K562 (cell line): ENCODE measurements around the gene ABCA3. TPM values are rescaled to one million over a fixed set of nuclear protein-coding genes. Genes with fewer than 3 reads are reported as not detected.
A peak's percentile ranks its signal among the peaks of the same experiment; 100 is the strongest.

Source experiments
- BHLHE40 ChIP-seq: IDR thresholded peaks from 2 replicates; pipeline ENCODE4 v1.6.1; 2011; ENCODE audit warnings: low read length, improper control_type of control experiment
- CBFB ChIP-seq: sonication (generic); formaldehyde crosslinking; IDR thresholded peaks from 2 replicates; pipeline ENCODE4 v1.4.0; 2020; ENCODE audit warnings: mild to moderate bottlenecking, missing genetic modification reagents
- CBX5 ChIP-seq: IDR thresholded peaks from 2 replicates; pipeline ENCODE4 v1.6.1; 2014; ENCODE audit warnings: low read depth, borderline replicate concordance
- EZH2 ChIP-seq: IDR thresholded peaks from 2 replicates; pipeline ENCODE4 v1.6.1; 2012; ENCODE audit warnings: low read depth, mild to moderate bottlenecking, inconsistent platforms, low read length, borderline replicate concordance
- IFI16 ChIP-seq: fragments of 250-450 bp; sonication (Bioruptor Pico); IDR thresholded peaks from 2 replicates; pipeline ENCODE4 v2.1.2; 2022; ENCODE audit warnings: mild to moderate bottlenecking, inconsistent platforms
- MAFG ChIP-seq: fragments of 450-650 bp; conservative IDR thresholded peaks from 2 replicates; pipeline ENCODE4 v1.6.1; 2016; ENCODE audit warnings: missing genetic modification characterization, missing compliant biosample characterization
- NR2C2 ChIP-seq, 2 experiments: fragments of 200-800 bp in 1 of 2; sonication (Bioruptor generic) in 1 of 2; sonication (generic) in 1 of 2; formaldehyde crosslinking in 1 of 2; IDR thresholded peaks; 2 replicates each; pipeline versions ENCODE4 v1.6.1 to v1.8.0; 2016 to 2022; ENCODE audit warnings: mild to moderate bottlenecking in 1 of 2, missing compliant biosample characterization in 1 of 2, missing genetic modification characterization in 1 of 2, missing genetic modification reagents in 1 of 2
- SMAD4 ChIP-seq: fragments of 250-450 bp; sonication (Bioruptor Pico); conservative IDR thresholded peaks from 2 replicates; pipeline ENCODE4 v1.8.0; 2021; ENCODE audit warnings: inconsistent platforms, mild to moderate bottlenecking, moderate library complexity
- SMC3 ChIP-seq: conservative IDR thresholded peaks from 2 replicates; pipeline ENCODE4 v1.6.1; 2011; ENCODE audit warnings: low read depth, low read length, improper control_type of control experiment; ENCODE audit not compliant: insufficient read depth
- SP1 ChIP-seq: sonication (generic); formaldehyde crosslinking; IDR thresholded peaks from 2 replicates; pipeline ENCODE4 v1.8.1; 2022; ENCODE audit warnings: mild to moderate bottlenecking, missing genetic modification reagents
- TBP ChIP-seq: optimal IDR thresholded peaks from 2 replicates; pipeline ENCODE3; 2011; ENCODE audit warnings: low read depth, low read length, improper control_type of control experiment
- TEAD4 ChIP-seq, 2 experiments: sonication (generic) in 1 of 2; formaldehyde crosslinking in 1 of 2; IDR thresholded peaks; 2 replicates each; pipeline versions ENCODE4 v1.6.1 to v1.8.0; 2012 to 2022; ENCODE audit warnings: borderline replicate concordance in 1 of 2, inconsistent platforms in 1 of 2, low read length in 1 of 2, mild to moderate bottlenecking in 1 of 2, missing genetic modification reagents in 1 of 2
- YY1 ChIP-seq, 3 experiments: IDR thresholded peaks; 2 replicates each; pipeline ENCODE4 v1.6.1; 2011; ENCODE audit warnings: low read length in 2 of 3, mild to moderate bottlenecking in 2 of 3, moderate library complexity in 2 of 3, borderline replicate concordance in 1 of 3, control low read depth in 1 of 3, low read depth in 1 of 3; ENCODE audit not compliant: insufficient read depth in 3 of 3, insufficient replicate concordance in 2 of 3, control insufficient read depth in 1 of 3, insufficient read length in 1 of 3; ENCODE audit errors: extremely low read depth in 1 of 3
- ZFP1 ChIP-seq: fragments of 450-650 bp; formaldehyde crosslinking; IDR thresholded peaks from 2 replicates; pipeline ENCODE4 v1.4.0; 2020; ENCODE audit warnings: mild to moderate bottlenecking, mixed read lengths
- ZFX ChIP-seq: sonication (generic); formaldehyde crosslinking; IDR thresholded peaks from 2 replicates; pipeline ENCODE4 v1.8.0; 2022; ENCODE audit warnings: mild to moderate bottlenecking, missing genetic modification reagents, moderate library complexity
- ZNF311 ChIP-seq: fragments of 250-450 bp; sonication (Bioruptor Pico); IDR thresholded peaks from 2 replicates; pipeline ENCODE4 v1.4.0; 2020; ENCODE audit warnings: mild to moderate bottlenecking, moderate library complexity
- ZNF431 ChIP-seq: sonication (generic); formaldehyde crosslinking; IDR thresholded peaks from 2 replicates; pipeline ENCODE4 v1.8.0; 2022; ENCODE audit warnings: mild to moderate bottlenecking, missing genetic modification reagents
- polyA plus RNA-seq, 8 experiments: library from polyadenylated mRNA; depleted of rRNA in 4 of 8; stranded (reverse) in 5 of 8; unstranded in 3 of 8; fragments of >200 nt; fragmentation: Nextera tagmentation in 2 of 8; fragmentation: Illumina TruSeq in 1 of 8; extraction: Ambion mirVana in 2 of 8; extraction: Trizol in 1 of 8; gene quantifications; 2 replicates each; pipeline versions ENCODE4 v1.2.1 to v1.2.3, GENCODE V29; 2011 to 2014; ENCODE audit warnings: inconsistent platforms in 1 of 8, missing spikeins in 1 of 8
- total RNA-seq, 7 experiments: library from RNA; depleted of rRNA in 6 of 7; stranded (reverse); fragments of >200 nt in 6 of 7; fragmentation: Illumina TruSeq in 2 of 7; extraction: Trizol in 2 of 7; gene quantifications; 2 replicates each; pipeline versions ENCODE4 v1.2.1 to v1.2.3, GENCODE V29; 2011 to 2021; ENCODE audit warnings: low replicate concordance in 1 of 7
- TF ChIP-seq, protein P1 (sequence below): fragments of 250-450 bp; sonication (Bioruptor Pico); IDR thresholded peaks from 2 replicates; pipeline ENCODE4 v1.6.1; 2021; ENCODE audit warnings: mild to moderate bottlenecking
- TF ChIP-seq, protein P2 (sequence below): sonication (generic); formaldehyde crosslinking; IDR thresholded peaks from 2 replicates; pipeline ENCODE4 v1.8.0; 2022; ENCODE audit warnings: mild to moderate bottlenecking, missing genetic modification reagents
- TF ChIP-seq, protein P3 (sequence below): conservative IDR thresholded peaks from 2 replicates; pipeline ENCODE4 v1.6.1; 2011; ENCODE audit warnings: low read depth, mild to moderate bottlenecking, low read length; ENCODE audit not compliant: control insufficient read depth

The ABCA3 gene
- total and polyA plus RNA-seq, 9 of the 15 experiments (the other 6 are each of a cell fraction or from before 2014, with no cell fraction given), result 0.66 to 23.7 (median 6.9) TPM

DNA sequence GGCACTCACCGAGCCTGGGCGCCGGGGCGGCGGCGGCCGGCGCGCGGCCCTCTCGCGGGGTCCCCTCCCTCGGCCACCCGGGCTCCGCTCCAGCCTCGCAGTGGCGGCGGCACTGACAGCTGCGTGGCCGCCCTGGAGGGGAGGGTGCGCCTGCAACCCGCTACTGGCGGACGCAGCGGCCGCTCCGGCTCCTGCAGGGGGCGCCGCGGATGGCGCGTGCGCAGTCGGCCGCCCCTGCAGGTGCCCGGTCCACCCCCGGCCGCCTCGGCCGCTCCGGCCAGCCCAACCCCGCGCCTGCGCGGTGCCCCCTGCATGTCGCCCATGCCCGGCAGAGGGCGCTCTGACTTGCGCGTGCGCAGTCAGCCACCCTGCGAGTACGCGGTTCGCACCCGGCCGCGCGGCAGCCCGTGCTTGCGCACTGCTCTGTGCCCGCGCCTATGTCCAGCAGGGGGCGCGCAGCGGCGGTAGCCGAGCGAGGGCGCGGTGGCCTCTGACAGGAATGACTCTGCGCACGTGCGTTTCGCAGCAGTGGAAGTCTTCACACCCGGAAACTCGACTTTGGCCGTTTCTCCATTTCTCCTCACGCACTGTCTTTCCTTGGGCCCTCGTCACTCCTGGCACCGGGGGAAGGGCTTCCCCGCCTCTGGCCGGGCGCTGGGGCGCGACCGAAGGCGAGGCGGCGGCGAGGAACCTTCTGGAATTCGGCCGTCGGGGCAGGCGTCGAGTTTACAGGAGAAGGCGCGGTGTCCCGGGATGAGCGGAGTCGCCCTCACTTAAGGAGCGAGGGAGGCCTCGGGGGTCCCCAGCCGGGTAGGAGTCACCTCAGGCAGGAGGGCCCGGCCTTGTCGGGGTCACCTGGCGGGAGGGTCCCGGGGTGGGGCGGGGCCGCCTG lies at the start of gene ABCA3 (continued):
- TF ChIP-seq YY1 (IDR thresholded peaks at IDR 0.05; ENCODE audit: borderline replicate concordance in 1 of 3, control insufficient read depth in 1 of 3, extremely low read depth in 1 of 3, insufficient read depth in 3 of 3, insufficient read length in 1 of 3, insufficient replicate concordance in 2 of 3, low read depth in 1 of 3, low read length in 2 of 3) (peak in 2 of 3 experiments; percentile 20 to 54), NR2C2 (CRISPR knock-in tag; IDR thresholded peaks at IDR 0.05) (peak; percentile 76; the same call in 1 of the 2 replicates), NR2C2 (tag; IDR thresholded peaks at IDR 0.05) (peak; percentile 80), CBX5 (peak; percentile 71; the same call in 1 of the 2 replicates), SMC3 (peak; percentile 91), SP1 (CRISPR knock-in tag) (peak; percentile 93), MAFG (tag) (peak; percentile 39), ZFP1 (no peak), SMAD4 (CRISPR knock-in tag) (peak; percentile 93), EZH2 (no peak), ZNF431 (CRISPR knock-in tag) (peak; percentile 91), ZFX (CRISPR knock-in tag) (peak; percentile 81), IFI16 (CRISPR knock-in tag) (0 out of 2 replicates have a peak, but pooled peaks have one; percentile 32), TBP (peak; percentile 62), ZNF311 (CRISPR knock-in tag) (0 out of 2 replicates have a peak, but pooled peaks have one; percentile 26), BHLHE40 (peak; percentile 99), TEAD4 (IDR thresholded peaks at IDR 0.05; ENCODE audit: low read length) (peak; percentile 73), TEAD4 (CRISPR knock-in tag; IDR thresholded peaks at IDR 0.05; ENCODE audit: borderline replicate concordance) (peak; percentile 95), CBFB (CRISPR knock-in tag) (peak; percentile 95)
- TF ChIP-seq, protein P1, sequence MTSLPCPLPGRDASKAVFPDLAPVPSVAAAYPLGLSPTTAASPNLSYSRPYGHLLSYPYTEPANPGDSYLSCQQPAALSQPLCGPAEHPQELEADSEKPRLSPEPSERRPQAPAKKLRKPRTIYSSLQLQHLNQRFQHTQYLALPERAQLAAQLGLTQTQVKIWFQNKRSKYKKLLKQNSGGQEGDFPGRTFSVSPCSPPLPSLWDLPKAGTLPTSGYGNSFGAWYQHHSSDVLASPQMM (CRISPR knock-in tag), result no peak
- TF ChIP-seq, protein P2, sequence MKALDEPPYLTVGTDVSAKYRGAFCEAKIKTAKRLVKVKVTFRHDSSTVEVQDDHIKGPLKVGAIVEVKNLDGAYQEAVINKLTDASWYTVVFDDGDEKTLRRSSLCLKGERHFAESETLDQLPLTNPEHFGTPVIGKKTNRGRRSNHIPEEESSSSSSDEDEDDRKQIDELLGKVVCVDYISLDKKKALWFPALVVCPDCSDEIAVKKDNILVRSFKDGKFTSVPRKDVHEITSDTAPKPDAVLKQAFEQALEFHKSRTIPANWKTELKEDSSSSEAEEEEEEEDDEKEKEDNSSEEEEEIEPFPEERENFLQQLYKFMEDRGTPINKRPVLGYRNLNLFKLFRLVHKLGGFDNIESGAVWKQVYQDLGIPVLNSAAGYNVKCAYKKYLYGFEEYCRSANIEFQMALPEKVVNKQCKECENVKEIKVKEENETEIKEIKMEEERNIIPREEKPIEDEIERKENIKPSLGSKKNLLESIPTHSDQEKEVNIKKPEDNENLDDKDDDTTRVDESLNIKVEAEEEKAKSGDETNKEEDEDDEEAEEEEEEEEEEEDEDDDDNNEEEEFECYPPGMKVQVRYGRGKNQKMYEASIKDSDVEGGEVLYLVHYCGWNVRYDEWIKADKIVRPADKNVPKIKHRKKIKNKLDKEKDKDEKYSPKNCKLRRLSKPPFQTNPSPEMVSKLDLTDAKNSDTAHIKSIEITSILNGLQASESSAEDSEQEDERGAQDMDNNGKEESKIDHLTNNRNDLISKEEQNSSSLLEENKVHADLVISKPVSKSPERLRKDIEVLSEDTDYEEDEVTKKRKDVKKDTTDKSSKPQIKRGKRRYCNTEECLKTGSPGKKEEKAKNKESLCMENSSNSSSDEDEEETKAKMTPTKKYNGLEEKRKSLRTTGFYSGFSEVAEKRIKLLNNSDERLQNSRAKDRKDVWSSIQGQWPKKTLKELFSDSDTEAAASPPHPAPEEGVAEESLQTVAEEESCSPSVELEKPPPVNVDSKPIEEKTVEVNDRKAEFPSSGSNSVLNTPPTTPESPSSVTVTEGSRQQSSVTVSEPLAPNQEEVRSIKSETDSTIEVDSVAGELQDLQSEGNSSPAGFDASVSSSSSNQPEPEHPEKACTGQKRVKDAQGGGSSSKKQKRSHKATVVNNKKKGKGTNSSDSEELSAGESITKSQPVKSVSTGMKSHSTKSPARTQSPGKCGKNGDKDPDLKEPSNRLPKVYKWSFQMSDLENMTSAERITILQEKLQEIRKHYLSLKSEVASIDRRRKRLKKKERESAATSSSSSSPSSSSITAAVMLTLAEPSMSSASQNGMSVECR (CRISPR knock-in tag), result peak; percentile 98
- TF ChIP-seq, protein P3, sequence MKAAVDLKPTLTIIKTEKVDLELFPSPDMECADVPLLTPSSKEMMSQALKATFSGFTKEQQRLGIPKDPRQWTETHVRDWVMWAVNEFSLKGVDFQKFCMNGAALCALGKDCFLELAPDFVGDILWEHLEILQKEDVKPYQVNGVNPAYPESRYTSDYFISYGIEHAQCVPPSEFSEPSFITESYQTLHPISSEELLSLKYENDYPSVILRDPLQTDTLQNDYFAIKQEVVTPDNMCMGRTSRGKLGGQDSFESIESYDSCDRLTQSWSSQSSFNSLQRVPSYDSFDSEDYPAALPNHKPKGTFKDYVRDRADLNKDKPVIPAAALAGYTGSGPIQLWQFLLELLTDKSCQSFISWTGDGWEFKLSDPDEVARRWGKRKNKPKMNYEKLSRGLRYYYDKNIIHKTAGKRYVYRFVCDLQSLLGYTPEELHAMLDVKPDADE, result peak; percentile 75
